GM23338 (cell line): ENCODE results near the gene CXCL8. TPM values are rescaled to one million over a fixed set of nuclear protein-coding genes. Genes with fewer than 3 reads are reported as not detected.

Source experiments
- ATAC-seq: fragments of 200-7000 bp; cut with Tn5 transposase; 3 replicates; pipeline ENCODE4 v1.9.1; 2020
- DNase-seq: peaks from one replicate; pipeline ENCODE4 v3.0.0-alpha.2; 2015; ENCODE audit warnings: low spot score
- H2AFZ ChIP-seq: fragments of 200-600 bp; sonication (generic); 2 replicates; pipeline ENCODE4 v1.8.0; 2016; ENCODE audit warnings: antibody characterized with exemption, mild to moderate bottlenecking, moderate library complexity
- H3F3A ChIP-seq: fragments of 200-600 bp; sonication (generic); replicated peaks from 2 replicates; pipeline ENCODE4 v1.8.0; 2017; ENCODE audit warnings: antibody characterized with exemption, mixed run types, low read depth
- H3K27ac ChIP-seq: fragments of 200-600 bp; sonication (generic); 2 replicates; pipeline ENCODE4 v1.6.1; 2016; ENCODE audit warnings: low read depth
- H3K27me3 ChIP-seq: fragments of 200-600 bp; sonication (generic); 2 replicates; pipeline ENCODE4 v1.8.0; 2016; ENCODE audit warnings: mild to moderate bottlenecking, mixed run types, moderate library complexity; ENCODE audit not compliant: insufficient read depth
- H3K36me3 ChIP-seq: fragments of 200-600 bp; sonication (generic); 2 replicates; pipeline ENCODE4 v1.8.0; 2016; ENCODE audit warnings: mild to moderate bottlenecking; ENCODE audit not compliant: insufficient read depth
- H3K4me1 ChIP-seq: fragments of 200-600 bp; sonication (generic); 2 replicates; pipeline ENCODE4 v1.8.0; 2016; ENCODE audit warnings: mild to moderate bottlenecking, moderate library complexity; ENCODE audit not compliant: insufficient read depth
- H3K4me2 ChIP-seq: fragments of 200-600 bp; sonication (generic); 2 replicates; pipeline ENCODE4 v1.7.1; 2017; ENCODE audit warnings: mixed run types
- H3K4me3 ChIP-seq: fragments of 200-600 bp; sonication (generic); 2 replicates; pipeline ENCODE4 v1.6.1; 2016; ENCODE audit warnings: mixed run types
- H3K79me2 ChIP-seq: fragments of 200-600 bp; sonication (generic); replicated peaks from 2 replicates; pipeline ENCODE4 v1.8.0; 2017; ENCODE audit warnings: mild to moderate bottlenecking; ENCODE audit not compliant: insufficient read depth
- H3K9me2 ChIP-seq: fragments of 200-600 bp; sonication (generic); 2 replicates; pipeline ENCODE4 v1.8.0; 2017; ENCODE audit not compliant: insufficient read depth
- H4K20me1 ChIP-seq: fragments of 200-600 bp; sonication (generic); replicated peaks from 2 replicates; pipeline ENCODE4 v1.8.0; 2017; ENCODE audit warnings: mild to moderate bottlenecking; ENCODE audit not compliant: insufficient read depth
- H3K27ac Mint-ChIP-seq: 2 replicates; pipeline ENCODE4 v1.8.0; 2020; ENCODE audit warnings: inconsistent platforms, mild to moderate bottlenecking, moderate library complexity, mixed read lengths
- H3K27me3 Mint-ChIP-seq: 3 replicates; pipeline ENCODE4 v1.8.0; 2022; ENCODE audit warnings: low read depth, mild to moderate bottlenecking, moderate library complexity, mixed read lengths, inconsistent platforms; ENCODE audit not compliant: insufficient read depth, poor library complexity
- H3K36me3 Mint-ChIP-seq: 3 replicates; pipeline ENCODE4 v1.8.0; 2021; ENCODE audit warnings: low read depth, mild to moderate bottlenecking, inconsistent platforms, moderate library complexity, mixed read lengths
- H3K4me1 Mint-ChIP-seq: 3 replicates; pipeline ENCODE4 v1.8.0; 2020; ENCODE audit warnings: mild to moderate bottlenecking, inconsistent platforms, mixed read lengths
- H3K4me3 Mint-ChIP-seq: 3 replicates; pipeline ENCODE4 v1.8.0; 2021; ENCODE audit warnings: moderate library complexity, mild to moderate bottlenecking, inconsistent platforms, mixed read lengths
- H3K9me3 Mint-ChIP-seq: 3 replicates; pipeline ENCODE4 v1.8.0; 2020; ENCODE audit warnings: moderate library complexity, mild to moderate bottlenecking, inconsistent platforms, mixed read lengths
- CREB1 ChIP-seq: fragments of 250-450 bp; sonication (Bioruptor Pico); IDR thresholded peaks from 2 replicates; pipeline ENCODE4 v1.5.0; 2020; ENCODE audit warnings: low read depth, mild to moderate bottlenecking, moderate library complexity
- NANOG ChIP-seq: IDR thresholded peaks from 2 replicates; pipeline ENCODE4 v1.6.1; 2016; ENCODE audit warnings: antibody characterized with exemption, borderline replicate concordance
- POLR2AphosphoS5 ChIP-seq: IDR thresholded peaks from 2 replicates; pipeline ENCODE4 v1.6.1; 2016; ENCODE audit warnings: antibody characterized with exemption, low read depth
- REST ChIP-seq: IDR thresholded peaks from one replicate; pipeline ENCODE4 v1.6.1; 2018; ENCODE audit warnings: antibody characterized with exemption; ENCODE audit not compliant: unreplicated experiment
- ZNF114 ChIP-seq: fragments of 250-450 bp; sonication (Bioruptor Pico); IDR thresholded peaks from 2 replicates; pipeline ENCODE4 v1.5.0; 2020; ENCODE audit warnings: mild to moderate bottlenecking, moderate library complexity
- ZNF331 ChIP-seq: fragments of 250-450 bp; sonication (Bioruptor Pico); IDR thresholded peaks from 2 replicates; pipeline ENCODE4 v1.5.0; 2020; ENCODE audit warnings: low read depth, mild to moderate bottlenecking, moderate library complexity
- polyA plus RNA-seq: library from polyadenylated mRNA; unstranded; fragments of >200 nt; fragmentation: Nextera tagmentation; extraction: Ambion mirVana; gene quantifications from 2 replicates; pipeline ENCODE4 v1.2.1, GENCODE V29; 2016
- total RNA-seq: library from RNA; depleted of rRNA; stranded (reverse); fragments of >200 nt; shearing (Covaris generic); gene quantifications from 2 replicates; pipeline ENCODE4 v1.2.3, GENCODE V29; 2014
- TF ChIP-seq, protein P1 (sequence below), 2 experiments: fragments of 200-600 bp in 1 of 2; sonication (generic) in 1 of 2; conservative IDR thresholded peaks; 2 replicates each; pipeline versions ENCODE4 v1.5.1 to v1.6.1; 2016 to 2017; ENCODE audit warnings: antibody characterized with exemption in 2 of 2, low read depth in 2 of 2, mild to moderate bottlenecking in 2 of 2, moderate library complexity in 1 of 2

Gene CXCL8
- total and polyA plus RNA-seq, 2 experiments from 2014 or later: 0.11 TPM; not detected in 1

GRCh38 chr4:73753215-73753614 lies 12.8 kb downstream of the CXCL8 start:
- no peaks in the 10 kb centered on the region for H3K36me3 ChIP-seq
- H3K4me2 ChIP-seq: no peak overlapping the region
- Mint-ChIP-seq H3K36me3 (no peaks in the 10 kb centered on the region), H3K4me1 (peaks cover 4% of the 10 kb centered on the region; the same call in 2 of the 3 replicates), H3K27ac (no peak overlapping the region), H3K27me3 (no peaks in the 10 kb centered on the region), H3K9me3 (no peaks in the 10 kb centered on the region), H3K4me3 (no peak overlapping the region)
- no peak for TF ChIP-seq POLR2AphosphoS5
- DNase-seq (no peak), ATAC-seq (no peak)
- H3K27me3 ChIP-seq: no peaks in the 10 kb centered on the region
- no peak overlapping the region for H2AFZ ChIP-seq
- no peaks in the 10 kb centered on the region for H4K20me1 ChIP-seq
- no peaks in the 10 kb centered on the region for H3K79me2 ChIP-seq
- H3K9me2 ChIP-seq: no peaks in the 10 kb centered on the region
- no peaks in the 10 kb centered on the region for H3K4me1 ChIP-seq
- no peaks in the 10 kb centered on the region for H3F3A ChIP-seq
- H3K27ac ChIP-seq: no peak overlapping the region
- H3K4me3 ChIP-seq: no peak overlapping the region

GRCh38 chr4:73754934-73755333 lies 14.6 kb downstream of the CXCL8 start:
- Mint-ChIP-seq H3K9me3 (no peaks in the 10 kb centered on the region), H3K27ac (no peak overlapping the region), H3K4me1 (peaks cover 4% of the 10 kb centered on the region; the same call in 2 of the 3 replicates), H3K4me3 (no peak overlapping the region), H3K27me3 (no peaks in the 10 kb centered on the region), H3K36me3 (no peaks in the 10 kb centered on the region)
- H3K4me1 ChIP-seq: no peaks in the 10 kb centered on the region
- H3F3A ChIP-seq: no peaks in the 10 kb centered on the region
- H2AFZ ChIP-seq: no peak overlapping the region
- no peak overlapping the region for H3K4me3 ChIP-seq
- no peaks in the 10 kb centered on the region for H3K36me3 ChIP-seq
- TF ChIP-seq ZNF114 (CRISPR knock-in tag): no peak
- TF ChIP-seq ZNF331 (CRISPR knock-in tag): no peak
- TF ChIP-seq NANOG: no peak
- TF ChIP-seq REST: no peak
- TF ChIP-seq, protein P1, sequence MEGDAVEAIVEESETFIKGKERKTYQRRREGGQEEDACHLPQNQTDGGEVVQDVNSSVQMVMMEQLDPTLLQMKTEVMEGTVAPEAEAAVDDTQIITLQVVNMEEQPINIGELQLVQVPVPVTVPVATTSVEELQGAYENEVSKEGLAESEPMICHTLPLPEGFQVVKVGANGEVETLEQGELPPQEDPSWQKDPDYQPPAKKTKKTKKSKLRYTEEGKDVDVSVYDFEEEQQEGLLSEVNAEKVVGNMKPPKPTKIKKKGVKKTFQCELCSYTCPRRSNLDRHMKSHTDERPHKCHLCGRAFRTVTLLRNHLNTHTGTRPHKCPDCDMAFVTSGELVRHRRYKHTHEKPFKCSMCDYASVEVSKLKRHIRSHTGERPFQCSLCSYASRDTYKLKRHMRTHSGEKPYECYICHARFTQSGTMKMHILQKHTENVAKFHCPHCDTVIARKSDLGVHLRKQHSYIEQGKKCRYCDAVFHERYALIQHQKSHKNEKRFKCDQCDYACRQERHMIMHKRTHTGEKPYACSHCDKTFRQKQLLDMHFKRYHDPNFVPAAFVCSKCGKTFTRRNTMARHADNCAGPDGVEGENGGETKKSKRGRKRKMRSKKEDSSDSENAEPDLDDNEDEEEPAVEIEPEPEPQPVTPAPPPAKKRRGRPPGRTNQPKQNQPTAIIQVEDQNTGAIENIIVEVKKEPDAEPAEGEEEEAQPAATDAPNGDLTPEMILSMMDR (conservative IDR thresholded peaks at IDR 0.05; ENCODE audit: low read depth in 2 of 2): no peak
- TF ChIP-seq CREB1 (CRISPR knock-in tag): no peak
- H4K20me1 ChIP-seq: no peaks in the 10 kb centered on the region
- ATAC-seq: no peak
- H3K27me3 ChIP-seq: no peaks in the 10 kb centered on the region
- no peaks in the 10 kb centered on the region for H3K79me2 ChIP-seq
- H3K4me2 ChIP-seq: no peak overlapping the region
- no peak for DNase-seq
- no peak overlapping the region for H3K27ac ChIP-seq
- no peaks in the 10 kb centered on the region for H3K9me2 ChIP-seq
